Activated CD8-positive, alpha-beta T cell treated with anti-CD3 and anti-CD28 coated beads for 36 hours (primary cell): ENCODE results near the gene TOPBP1. TPM values are rescaled to one million over a fixed set of nuclear protein-coding genes. Genes with fewer than 3 reads are reported as not detected.

ENCODE experiments used
- ATAC-seq: fragments of 200-7000 bp; cut with Tn5 transposase; one replicate; pipeline ENCODE4 v1.10.0; 2021; ENCODE audit warnings: mild to moderate bottlenecking, moderate library complexity
- CTCF ChIA-PET: fragments of 350-600 bp; sonication (Branson Sonifier 250); formaldehyde crosslinking; loops from one replicate; lab custom pipeline; 2021; ENCODE audit warnings: antibody characterized with exemption; lab: Charles Lee
- POLR2A ChIA-PET: fragments of 350-600 bp; sonication (Branson Sonifier 250); formaldehyde crosslinking; loops from one replicate; lab custom pipeline; 2021; ENCODE audit warnings: antibody characterized with exemption; lab: Charles Lee
- DNase-seq: peaks from one replicate; pipeline ENCODE4 v3.0.0-alpha.2; 2020
- H3K27ac Mint-ChIP-seq: one replicate; pipeline ENCODE4 v1.8.0; 2021; ENCODE audit warnings: mild to moderate bottlenecking, mixed read lengths
- H3K27me3 Mint-ChIP-seq: one replicate; pipeline ENCODE4 v1.8.0; 2021; ENCODE audit warnings: mixed read lengths
- H3K36me3 Mint-ChIP-seq: one replicate; pipeline ENCODE4 v1.8.0; 2021; ENCODE audit warnings: low read depth, mixed read lengths
- H3K4me1 Mint-ChIP-seq: one replicate; pipeline ENCODE4 v1.8.0; 2021; ENCODE audit warnings: low read depth, mixed read lengths
- H3K4me3 Mint-ChIP-seq: one replicate; pipeline ENCODE4 v1.8.0; 2021; ENCODE audit warnings: mild to moderate bottlenecking, moderate library complexity, mixed read lengths
- H3K9me3 Mint-ChIP-seq: one replicate; pipeline ENCODE4 v1.8.0; 2021; ENCODE audit warnings: mixed read lengths
- CTCF ChIP-seq: fragments of 200-600 bp; IDR thresholded peaks from one replicate; pipeline ENCODE4 v1.8.0; 2022; ENCODE audit warnings: antibody characterized with exemption, mild to moderate bottlenecking
- intact Hi-C: fragments of 100-400 bp; cut with micrococcal nuclease; formaldehyde crosslinking; loops from one replicate; pipeline ENCODE4 v1.10.0; 2022
- total RNA-seq, 2 experiments: library from RNA; stranded (reverse); gene quantifications; one replicate each; pipeline ENCODE4 v1.2.3, GENCODE V29; 2021

Gene TOPBP1
- total RNA-seq, 2 experiments from 2014 or later: 80.1 to 83.5 TPM

- ATAC-seq: peak; percentile 58
- CTCF ChIA-PET: interaction anchor here (0.6 to 2.0 kb wide), 16 partner anchors 8 to 263 kb away, joined by 3 to 6 read pairs (median 3); partner anchors contain the start of gene SRPRB
Measured at GRCh38 chr3:133663569-133664313, 2.0 kb upstream of the TOPBP1 start.

GRCh38 chr3:133662278-133662651 is 524 bp upstream of the TOPBP1 start:
- Mint-ChIP-seq H3K4me1 (peaks cover 38% of the 10 kb centered on the region), H3K36me3 (peaks cover 26% of the 10 kb centered on the region), H3K27ac (peak overlapping the region; percentile 100), H3K4me3 (peak overlapping the region; percentile 99), H3K9me3 (no peaks in the 10 kb centered on the region), H3K27me3 (no peaks in the 10 kb centered on the region)
- DNase-seq (peak; percentile 60), ATAC-seq (peak; percentile 70)
- POLR2A ChIA-PET: interaction anchor here (0.6 to 2.0 kb wide), 7 partner anchors 11 to 144 kb away, joined by 3 to 7 read pairs (median 5); no protein-coding TSS in a partner anchor
- CTCF ChIA-PET: interaction anchor here (0.8 to 1.6 kb wide), 6 partner anchors 8 to 132 kb away, joined by 3 to 5 read pairs (median 4); no protein-coding TSS in a partner anchor
- intact Hi-C loops: loop anchor here (5.0 kb wide), 2 partner anchors 145 to 265 kb away; partner anchors contain the start of gene SRPRB
- TF ChIP-seq CTCF: peak; percentile 29

More at GRCh38 chr3:133663569-133664313, 2.0 kb upstream of the TOPBP1 start:
- Mint-ChIP-seq H3K36me3 (peaks cover 18% of the 10 kb centered on the region), H3K4me1 (peaks cover 32% of the 10 kb centered on the region), H3K4me3 (peak overlapping the region; percentile 24), H3K27ac (peak overlapping the region; percentile 78), H3K27me3 (no peaks in the 10 kb centered on the region), H3K9me3 (no peaks in the 10 kb centered on the region)
- intact Hi-C loops: loop anchor here (5.0 kb wide), 2 partner anchors 144 to 264 kb away; partner anchors contain the start of gene SRPRB
- POLR2A ChIA-PET: interaction anchor here (0.6 kb wide), 1 partner anchor 482 kb away, joined by 3 read pairs; no protein-coding TSS in a partner anchor
- DNase-seq: peak; percentile 42
- TF ChIP-seq CTCF: peak; percentile 54

- intact Hi-C loops: loop anchor here (5.0 kb wide), 2 partner anchors 147 to 267 kb away; partner anchors contain the start of gene SRPRB
- Mint-ChIP-seq H3K27ac (peak overlapping the region; percentile 40), H3K4me1 (peaks cover 38% of the 10 kb centered on the region), H3K27me3 (no peaks in the 10 kb centered on the region), H3K36me3 (peaks cover 42% of the 10 kb centered on the region), H3K4me3 (peak overlapping the region; percentile 99), H3K9me3 (no peaks in the 10 kb centered on the region)
- CTCF ChIA-PET: no interaction called here
- no peak for DNase-seq
- POLR2A ChIA-PET: interaction anchor here (1.6 kb wide), 1 partner anchor 147 kb away, joined by 3 read pairs; no protein-coding TSS in a partner anchor
- TF ChIP-seq CTCF: no peak
- no peak for ATAC-seq
Measured at GRCh38 chr3:133659806-133660205, 1.9 kb downstream of the TOPBP1 start.

- intact Hi-C loops: no loop called here
- Mint-ChIP-seq H3K4me3 (no peak overlapping the region), H3K9me3 (no peaks in the 10 kb centered on the region), H3K27me3 (no peaks in the 10 kb centered on the region), H3K4me1 (peaks cover 22% of the 10 kb centered on the region), H3K27ac (no peak overlapping the region), H3K36me3 (peaks cover 60% of the 10 kb centered on the region)
- POLR2A ChIA-PET: interaction anchor here (0.8 kb wide), 1 partner anchor 14 kb away, joined by 3 read pairs; no protein-coding TSS in a partner anchor
- no peak for ATAC-seq
- CTCF ChIA-PET: no interaction called here
- no peak for DNase-seq
- TF ChIP-seq CTCF: no peak
Measured at GRCh38 chr3:133655731-133656515, 5.8 kb downstream of the TOPBP1 start.
